ENCODE measurements around the gene KIR2DL1. TPM values are rescaled to one million over a fixed set of nuclear protein-coding genes. Genes with fewer than 3 reads are reported as not detected.
"Not testable (repeated sequence)": the region's sequence is repeated elsewhere in the genome, so short reads cannot be mapped to it uniquely, and the experiment has no call there.

KIR2DL1 gene
- total RNA-seq, 2 experiments from 2014 or later, result not detected

DNA sequence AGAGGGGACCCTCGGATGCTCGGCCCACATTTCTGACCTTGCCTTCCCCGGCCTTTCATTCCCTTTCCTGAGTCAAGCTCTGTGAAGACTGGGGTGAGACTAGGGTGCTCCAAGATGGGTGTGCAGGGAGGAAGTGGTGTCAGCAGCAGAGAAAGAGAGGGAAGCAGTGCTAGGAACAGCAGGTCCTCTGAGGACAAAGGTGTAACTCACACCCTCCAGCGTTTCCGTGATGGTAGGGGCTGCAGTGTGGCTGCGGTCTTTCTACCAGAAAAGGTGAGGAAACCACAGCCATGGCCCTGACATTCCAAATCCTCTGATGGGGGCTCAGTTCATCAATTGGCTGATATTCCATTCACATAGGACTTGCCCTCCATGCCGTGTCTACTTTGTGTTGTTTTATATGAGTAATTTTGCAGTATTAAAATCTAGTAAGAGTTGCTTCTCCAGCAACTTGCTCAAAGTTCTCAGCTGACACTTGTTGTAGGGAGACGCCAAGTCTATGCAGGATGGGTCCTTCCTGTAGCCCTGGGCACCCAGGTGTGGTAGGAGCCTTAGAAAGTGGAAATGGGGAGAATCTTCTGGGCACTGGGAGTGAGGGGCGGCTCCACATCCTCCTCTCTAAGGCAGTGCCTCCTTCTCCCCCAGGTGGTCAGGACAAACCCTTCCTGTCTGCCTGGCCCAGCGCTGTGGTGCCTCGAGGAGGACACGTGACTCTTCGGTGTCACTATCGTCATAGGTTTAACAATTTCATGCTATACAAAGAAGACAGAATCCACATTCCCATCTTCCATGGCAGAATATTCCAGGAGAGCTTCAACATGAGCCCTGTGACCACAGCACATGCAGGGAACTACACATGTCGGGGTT is 48.3 kb downstream of the KIR2DL1 start:
- no peak overlapping the region for H3K27ac Mint-ChIP-seq
- CTCF ChIA-PET, result no interaction called here
- DNase-seq, result no peak
- no peaks in the 10 kb centered on the region for H3K36me3 Mint-ChIP-seq (ENCODE audit: low read depth)
- POLR2A ChIA-PET, result no interaction called here
- H3K4me3 Mint-ChIP-seq, result no peak overlapping the region
- no peaks in the 10 kb centered on the region for H3K9me3 Mint-ChIP-seq
- H3K4me1 Mint-ChIP-seq, result no peaks in the 10 kb centered on the region
- no peaks in the 10 kb centered on the region for H3K27me3 Mint-ChIP-seq

DNA sequence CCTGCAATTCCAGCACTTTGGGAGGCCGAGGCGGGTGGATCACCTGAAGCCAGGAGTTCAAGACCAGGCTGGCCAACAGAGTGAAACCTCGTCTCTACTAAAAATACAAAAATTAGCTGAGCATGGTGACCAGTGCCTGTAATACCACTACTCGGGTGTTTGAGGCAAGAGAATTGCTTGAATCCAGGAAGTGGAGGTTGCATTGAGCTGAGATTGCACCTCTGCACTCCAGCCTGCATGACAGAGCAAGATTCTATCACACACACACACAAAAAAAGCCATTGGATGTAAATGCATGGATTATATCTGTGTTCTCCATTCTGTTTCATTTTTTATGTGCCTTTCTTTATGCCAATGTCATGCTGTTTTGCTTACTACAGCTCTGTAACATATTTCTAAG is 54.8 kb downstream of the KIR2DL1 start:
- H3K36me3 Mint-ChIP-seq (ENCODE audit: low read depth); H3K27me3 Mint-ChIP-seq; POLR2A ChIA-PET; DNase-seq; H3K27ac Mint-ChIP-seq; H3K4me3 Mint-ChIP-seq; CTCF ChIA-PET; H3K9me3 Mint-ChIP-seq; H3K4me1 Mint-ChIP-seq: not testable (repeated sequence)

DNA sequence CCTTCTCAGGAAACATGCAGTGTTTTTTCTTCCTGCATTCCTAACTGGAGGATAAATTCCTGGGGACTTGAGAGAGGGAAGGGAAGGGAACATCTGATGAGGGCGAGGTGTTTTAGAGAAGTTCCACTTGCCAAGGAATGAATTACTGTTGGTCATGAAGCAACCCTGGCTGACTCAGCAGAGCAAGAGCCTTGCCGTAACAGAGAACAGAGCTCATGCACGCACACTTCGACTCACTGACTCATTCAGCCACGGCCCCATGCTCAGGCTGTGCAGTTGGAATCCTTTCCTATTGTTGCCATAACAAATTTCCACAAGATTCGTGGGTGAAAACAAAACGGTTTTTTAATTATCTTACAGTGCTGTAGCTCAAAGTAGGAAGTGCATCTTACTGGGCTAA is 55.7 kb downstream of the KIR2DL1 start:
- H3K4me1 Mint-ChIP-seq; H3K27ac Mint-ChIP-seq; H3K36me3 Mint-ChIP-seq (ENCODE audit: low read depth); H3K9me3 Mint-ChIP-seq; POLR2A ChIA-PET; CTCF ChIA-PET; DNase-seq; H3K4me3 Mint-ChIP-seq; H3K27me3 Mint-ChIP-seq: not testable (repeated sequence)

DNA sequence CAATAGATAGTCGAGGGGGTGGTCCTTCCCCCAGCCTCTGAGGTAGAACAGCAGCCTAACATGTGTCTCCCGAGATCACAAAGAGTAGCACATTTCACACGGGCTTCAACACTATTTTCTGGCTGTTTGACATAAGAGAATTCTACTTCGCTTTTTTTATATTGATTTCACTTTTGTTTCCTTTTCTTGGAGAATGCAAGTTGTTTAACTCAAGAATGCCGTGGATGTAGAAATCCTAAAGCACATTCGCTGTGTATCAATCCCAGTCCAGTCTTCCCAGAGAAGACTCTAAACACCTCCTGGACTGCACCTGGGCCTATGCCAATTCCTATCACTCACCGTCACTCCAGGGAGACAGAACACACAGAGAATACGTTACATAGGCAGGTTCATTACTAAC is 58.5 kb downstream of the KIR2DL1 start:
- H3K36me3 Mint-ChIP-seq (ENCODE audit: low read depth); POLR2A ChIA-PET; H3K27me3 Mint-ChIP-seq; H3K9me3 Mint-ChIP-seq; H3K4me1 Mint-ChIP-seq; CTCF ChIA-PET; H3K4me3 Mint-ChIP-seq; DNase-seq; H3K27ac Mint-ChIP-seq: not testable (repeated sequence)

DNA sequence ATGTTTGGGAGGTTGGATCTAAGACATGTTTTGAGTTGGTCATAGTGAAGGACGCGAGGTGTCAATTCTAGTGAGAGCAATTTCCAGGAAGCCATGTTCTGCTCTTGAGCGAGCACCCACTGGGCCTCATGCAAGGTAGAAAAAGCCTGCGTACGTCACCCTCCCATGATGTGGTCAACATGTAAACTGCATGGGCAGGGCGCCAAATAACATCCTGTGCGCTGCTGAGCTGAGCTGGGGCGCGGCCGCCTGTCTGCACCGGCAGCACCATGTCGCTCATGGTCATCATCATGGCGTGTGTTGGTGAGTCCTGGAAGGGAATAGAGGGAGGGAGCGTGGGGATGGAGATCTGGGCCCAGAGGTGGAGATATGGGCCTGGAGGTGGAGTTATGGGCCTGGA is 62.9 kb downstream of the KIR2DL1 start, which contains the start of gene KIR2DS4:
KIR2DS4 (plus strand) TSS at position 181 of the 400 bp plus-strand sequence.
- DNase-seq; H3K27me3 Mint-ChIP-seq; CTCF ChIA-PET; H3K27ac Mint-ChIP-seq; H3K36me3 Mint-ChIP-seq (ENCODE audit: low read depth); H3K4me3 Mint-ChIP-seq; H3K9me3 Mint-ChIP-seq; H3K4me1 Mint-ChIP-seq; POLR2A ChIA-PET: not testable (repeated sequence)

Other genes with a start within 250 kb of the KIR2DL1 start
- not detected for gene LILRA2, start 196.0 kb upstream of the KIR2DL1 start, total RNA-seq
- not detected for gene LILRA1, start 176.2 kb upstream of the KIR2DL1 start, total RNA-seq
- gene LILRB1, start 139.3 kb upstream of the KIR2DL1 start, total RNA-seq, result under 1 TPM; 0.08 to 0.38 TPM
- gene LILRB4, start 106.8 kb upstream of the KIR2DL1 start, total RNA-seq, result not detected
- not detected for gene KIR3DL3, start 45.4 kb upstream of the KIR2DL1 start, total RNA-seq
- gene KIR2DL3, start 31.3 kb upstream of the KIR2DL1 start, total RNA-seq, result not detected
- not detected for gene KIR2DL4, start 33.8 kb downstream of the KIR2DL1 start, total RNA-seq
- under 1 TPM in 1 of 2 experiments, not detected in 1; 0.23 TPM for gene KIR3DL1, start 46.7 kb downstream of the KIR2DL1 start, total RNA-seq
- gene KIR2DS4, start 62.9 kb downstream of the KIR2DL1 start, total RNA-seq, result not detected
- gene KIR3DL2, start 80.7 kb downstream of the KIR2DL1 start, total RNA-seq, result 1 to 10 TPM in 1 of 2 experiments, under 1 TPM in 1; 0.75 to 1.1 TPM
- gene FCAR, start 104.4 kb downstream of the KIR2DL1 start, total RNA-seq, result not detected
- gene NCR1, start 136.4 kb downstream of the KIR2DL1 start, total RNA-seq, result not detected
- not detected for gene NLRP7, start 177.7 kb downstream of the KIR2DL1 start, total RNA-seq
- gene NLRP2, start 196.6 kb downstream of the KIR2DL1 start, total RNA-seq, result 10 to 100 TPM; 14.3 to 14.8 TPM

Measured in activated CD4-positive, alpha-beta memory T cell treated with anti-CD3 and anti-CD28 coated beads, Interleukin-2, amount 10 ng/mL, durations not matched to agents 7 days and 5 days (primary cell).